Fibroblast of pulmonary artery (primary cell): Measurements from ENCODE around the gene ADTRP.
A peak's percentile ranks its signal among the peaks of the same experiment; 100 is the strongest.

ENCODE experiments used
- DNase-seq: peaks from one replicate; pipeline ENCODE4 v3.0.0-alpha.2; 2010; ENCODE audit warnings: low read depth
- H3K4me3 ChIP-seq: replicated peaks from 2 replicates; pipeline ENCODE4 v1.5.1; 2011; ENCODE audit warnings: low read depth, mild to moderate bottlenecking, control low read depth, low read length, moderate library complexity
- TF ChIP-seq, protein P1 (sequence below): IDR thresholded peaks from 2 replicates; pipeline ENCODE4 v1.5.1; 2011; ENCODE audit warnings: mild to moderate bottlenecking, control low read depth, low read length, inconsistent platforms; ENCODE audit errors: missing control alignments

The ADTRP gene

DNA sequence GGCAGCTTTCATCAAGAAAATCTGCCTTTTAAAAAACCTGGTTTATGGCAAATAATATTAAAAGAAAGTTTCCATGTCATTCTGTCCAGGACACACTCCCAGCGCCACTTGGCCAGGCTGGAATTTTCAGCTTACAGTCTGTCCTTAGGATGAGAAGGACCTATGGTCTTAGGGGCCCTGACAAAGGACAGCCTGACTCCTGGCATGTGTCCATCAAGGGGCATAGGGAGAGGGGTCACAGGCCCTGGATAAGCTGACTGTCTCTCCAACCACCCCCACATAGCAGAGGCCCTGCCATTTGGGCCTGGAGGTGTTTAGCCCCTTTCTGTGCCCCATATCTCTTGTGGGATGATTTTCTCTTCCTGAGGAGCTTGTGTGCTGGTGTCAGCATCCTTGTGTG, 60.6 kb downstream of the ADTRP start:
- TF ChIP-seq, protein P1, sequence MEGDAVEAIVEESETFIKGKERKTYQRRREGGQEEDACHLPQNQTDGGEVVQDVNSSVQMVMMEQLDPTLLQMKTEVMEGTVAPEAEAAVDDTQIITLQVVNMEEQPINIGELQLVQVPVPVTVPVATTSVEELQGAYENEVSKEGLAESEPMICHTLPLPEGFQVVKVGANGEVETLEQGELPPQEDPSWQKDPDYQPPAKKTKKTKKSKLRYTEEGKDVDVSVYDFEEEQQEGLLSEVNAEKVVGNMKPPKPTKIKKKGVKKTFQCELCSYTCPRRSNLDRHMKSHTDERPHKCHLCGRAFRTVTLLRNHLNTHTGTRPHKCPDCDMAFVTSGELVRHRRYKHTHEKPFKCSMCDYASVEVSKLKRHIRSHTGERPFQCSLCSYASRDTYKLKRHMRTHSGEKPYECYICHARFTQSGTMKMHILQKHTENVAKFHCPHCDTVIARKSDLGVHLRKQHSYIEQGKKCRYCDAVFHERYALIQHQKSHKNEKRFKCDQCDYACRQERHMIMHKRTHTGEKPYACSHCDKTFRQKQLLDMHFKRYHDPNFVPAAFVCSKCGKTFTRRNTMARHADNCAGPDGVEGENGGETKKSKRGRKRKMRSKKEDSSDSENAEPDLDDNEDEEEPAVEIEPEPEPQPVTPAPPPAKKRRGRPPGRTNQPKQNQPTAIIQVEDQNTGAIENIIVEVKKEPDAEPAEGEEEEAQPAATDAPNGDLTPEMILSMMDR = no peak
- no peak overlapping the region for H3K4me3 ChIP-seq
- no peak for DNase-seq

DNA sequence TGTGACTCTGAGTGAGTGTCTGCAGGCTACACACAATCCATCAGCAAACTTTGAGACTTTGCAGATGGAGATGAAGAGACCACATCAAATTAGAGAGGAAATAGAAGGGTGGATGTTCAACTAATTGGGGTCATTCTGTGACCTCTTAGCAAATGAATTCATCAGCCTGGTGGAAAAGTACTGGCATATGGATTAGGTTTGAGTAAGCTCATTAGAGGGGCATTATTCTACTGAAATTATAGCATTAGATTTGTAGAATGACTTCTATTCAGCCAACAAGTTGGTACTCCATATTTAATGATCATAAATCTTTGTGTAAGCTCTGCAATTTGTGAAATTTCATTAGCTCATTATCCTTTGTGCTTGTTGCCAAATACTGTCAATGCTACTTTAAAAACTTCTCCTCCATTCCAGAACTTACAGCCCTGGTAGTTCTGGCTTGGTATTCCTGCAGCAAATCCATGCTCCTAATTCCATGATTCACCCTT, 63.8 kb downstream of the ADTRP start:
- DNase-seq = no peak
- H3K4me3 ChIP-seq = no peak overlapping the region
- TF ChIP-seq, protein P1 = no peak

DNA sequence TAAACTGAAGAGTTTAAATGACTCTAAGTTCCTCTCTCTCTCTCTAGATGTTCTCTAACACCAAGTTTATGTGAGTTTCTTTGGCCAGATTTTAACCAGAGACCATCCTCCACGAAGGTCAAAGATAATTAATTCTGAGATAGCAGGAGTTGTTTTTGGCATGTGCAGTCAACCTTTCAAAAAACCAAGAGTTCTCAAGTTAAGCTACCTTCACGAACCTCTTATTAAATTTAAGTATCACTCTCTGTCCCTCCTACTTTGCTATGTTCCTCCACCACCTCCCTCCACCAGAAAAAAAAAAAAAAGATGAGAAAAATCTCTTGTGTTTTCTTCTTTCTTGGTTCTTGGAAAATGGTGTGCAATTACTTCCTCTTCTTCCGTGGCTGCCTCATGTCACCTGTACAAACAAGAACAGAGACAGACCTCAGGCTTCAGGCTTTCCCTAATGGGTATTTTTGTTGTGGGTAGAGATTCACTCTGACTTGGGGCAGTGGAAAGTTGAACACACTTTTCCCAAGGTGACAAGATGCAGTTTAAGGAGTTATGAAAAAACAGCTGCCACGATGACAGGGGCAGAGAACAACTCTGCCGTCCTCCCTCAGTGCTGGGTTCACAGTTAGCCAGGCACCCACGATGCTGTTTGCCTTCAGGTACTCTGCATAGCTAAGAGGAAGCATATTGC, 64.3 kb downstream of the ADTRP start:
- no peak overlapping the region for H3K4me3 ChIP-seq
- TF ChIP-seq, protein P1 = no peak
- DNase-seq = no peak

DNA sequence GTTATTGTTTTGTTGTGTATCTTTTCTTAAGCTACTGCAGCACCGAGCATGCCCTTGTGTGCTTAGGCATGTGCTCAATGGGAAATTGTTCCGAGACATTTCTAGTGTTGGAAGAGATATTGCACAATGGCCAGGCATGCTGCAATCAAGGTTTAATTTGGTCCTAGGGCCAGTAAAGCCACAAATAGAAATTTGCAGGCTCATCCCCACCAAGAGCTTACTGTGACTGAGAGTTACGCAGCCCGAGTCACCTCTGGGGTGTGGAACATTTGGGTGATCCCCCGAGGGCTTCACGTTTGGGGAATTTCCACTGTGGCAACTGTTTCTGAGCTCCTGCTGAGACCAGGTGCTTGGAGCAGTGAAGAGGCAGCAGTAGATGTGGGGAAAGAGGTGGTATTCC, 65.8 kb downstream of the ADTRP start:
- H3K4me3 ChIP-seq = no peak overlapping the region
- TF ChIP-seq, protein P1 = no peak
- peak; percentile 31 for DNase-seq

DNA sequence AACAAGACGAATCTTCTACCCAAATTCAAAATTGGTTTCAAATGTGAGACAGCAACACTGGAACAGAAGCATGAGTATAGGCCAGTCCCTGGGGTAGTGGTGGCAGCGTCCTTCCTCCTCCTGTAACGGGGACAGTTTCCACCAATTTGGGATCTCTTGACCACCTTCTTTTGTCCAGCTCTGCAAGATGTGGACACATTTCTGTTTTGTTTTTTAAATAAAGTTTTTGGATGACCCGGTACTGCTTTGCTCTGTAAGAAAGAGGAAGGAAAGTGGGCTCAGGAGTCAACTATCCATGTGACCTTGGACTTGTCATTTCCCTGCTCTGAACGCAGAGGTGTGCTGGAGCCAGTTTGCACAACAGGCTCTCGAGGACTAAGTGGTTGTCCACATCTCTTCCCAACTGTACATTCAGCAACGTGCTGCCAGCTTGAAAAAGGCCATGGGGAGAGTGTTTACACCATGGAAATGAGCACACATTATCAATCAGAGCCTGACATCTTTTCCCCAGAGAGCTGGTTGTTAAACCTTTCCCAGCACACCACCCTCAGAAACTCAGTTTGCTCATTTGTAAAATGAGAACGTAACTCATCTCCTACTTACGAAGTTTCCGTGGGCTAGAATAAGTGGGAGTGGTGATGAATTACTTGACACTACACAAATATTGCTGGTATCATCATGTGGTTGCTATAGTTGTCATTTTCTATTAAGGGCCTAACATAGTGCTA, 66.5 kb downstream of the ADTRP start:
- TF ChIP-seq, protein P1 = no peak
- H3K4me3 ChIP-seq = no peak overlapping the region
- DNase-seq = no peak

DNA sequence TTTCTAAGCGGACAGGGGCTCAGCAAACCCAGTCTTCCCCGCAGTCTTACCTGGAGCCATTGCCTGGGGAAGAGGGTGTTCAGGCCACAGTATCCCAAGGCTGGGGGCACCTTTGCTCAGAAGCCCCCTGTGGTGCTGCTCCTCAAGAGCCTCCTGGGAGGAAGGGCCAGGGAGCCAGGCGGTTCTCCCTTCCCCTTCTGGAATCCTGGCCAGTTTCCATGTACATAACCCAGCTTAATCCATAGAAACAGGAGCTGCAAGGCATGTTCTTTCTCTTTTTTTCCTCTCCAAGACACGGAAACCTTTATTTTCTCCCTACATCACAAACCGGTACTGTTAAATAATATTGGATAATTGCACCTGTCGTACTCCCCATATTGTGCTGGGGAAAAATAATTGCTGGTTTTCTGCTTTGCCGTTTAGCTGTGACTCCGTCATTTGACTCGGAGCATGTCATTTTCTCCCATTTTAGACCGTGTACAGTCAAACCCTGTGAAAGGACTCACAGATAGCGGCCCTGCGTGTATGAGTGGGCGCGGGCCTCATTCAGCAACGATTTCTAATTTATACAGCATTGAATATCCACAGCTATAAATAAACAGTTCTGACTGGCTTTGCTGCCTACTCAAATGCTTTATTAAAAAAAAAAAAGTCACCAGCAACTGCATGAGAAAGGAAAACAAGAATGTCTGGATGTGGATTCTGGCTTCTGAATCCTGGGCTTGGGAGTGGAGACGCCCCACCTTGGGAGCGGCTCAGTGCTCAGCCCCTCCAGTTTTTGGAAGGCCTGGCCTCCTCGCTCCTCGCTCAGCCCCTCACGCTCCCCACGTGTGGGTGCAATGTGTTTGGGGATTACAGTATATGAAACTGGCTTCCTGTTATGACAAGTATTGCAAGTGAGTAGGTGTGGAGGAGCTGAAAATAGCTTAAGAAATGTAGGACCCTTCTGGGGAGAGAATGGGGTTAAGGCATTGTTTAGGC, 67.3 kb downstream of the ADTRP start:
- DNase-seq = no peak
- H3K4me3 ChIP-seq = no peak overlapping the region
- TF ChIP-seq, protein P1 = no peak
